K562 (cell line): ENCODE results near the gene ABCB4. TPM values are rescaled to one million over a fixed set of nuclear protein-coding genes. Genes with fewer than 3 reads are reported as not detected.
A peak's percentile ranks its signal among the peaks of the same experiment; 100 is the strongest.

ENCODE experiments used
- ATAC-seq: fragments of 200-7000 bp; cut with Tn5 transposase; 3 replicates; pipeline ENCODE4 v1.9.1; 2020; ENCODE audit warnings: moderate library complexity
- BruUV-seq: library from RNA; stranded (reverse); fragments of 400-500 nt; replicated peaks from 2 replicates; lab custom pipeline; 2021; lab: Mats Ljungman, UMichigan
- CTCF ChIA-PET: fragments of 300-600 bp; formaldehyde crosslinking; extraction: SDS; loops from one replicate; lab custom pipeline; 2021; ENCODE audit warnings: low intra/inter-chr PET ratio; lab: Yijun Ruan, JAX
- POLR2A ChIA-PET: fragments of 300-600, 350-650 bp; sonication (Branson Sonifier 250); formaldehyde crosslinking; extraction: SDS; loops from one replicate; lab custom pipeline; 2021; ENCODE audit warnings: antibody characterized with exemption, inconsistent platforms; lab: Yijun Ruan, JAX
- DNase-seq, 4 experiments: peaks; one replicate each; pipeline versions ENCODE4 v3.0.0 to v3.0.0-alpha.2; 2011 to 2018; ENCODE audit warnings: low spot score in 3 of 4, mixed read lengths in 3 of 4; ENCODE audit errors: extremely low read depth in 1 of 4
- FAIRE-seq: peaks from 2 replicates; lab custom pipeline; 2011; peaks lifted over from hg19 to GRCh38; lab: Jason Lieb, UNC
- H2AFZ ChIP-seq: 2 replicates; pipeline ENCODE4 v1.6.0; 2011; ENCODE audit warnings: low read depth, low read length, control low read depth, inconsistent platforms
- H3K27ac ChIP-seq: fragments of 200-600 bp; 3 replicates; pipeline ENCODE4 v1.8.0; 2011; ENCODE audit warnings: low read depth, mild to moderate bottlenecking, control low read depth, inconsistent platforms, low read length, moderate library complexity, mixed read lengths; ENCODE audit errors: extremely low read depth
- H3K27me3 ChIP-seq, 2 experiments: fragments of 300-600 bp in 1 of 2; 2 replicates in 1 of 2; 3 replicates in 1 of 2; pipeline versions ENCODE4 v1.6.0 to v1.8.0; 2011; ENCODE audit warnings: inconsistent platforms in 2 of 2, low read length in 2 of 2, mild to moderate bottlenecking in 1 of 2, mixed read lengths in 1 of 2, moderate library complexity in 1 of 2; ENCODE audit not compliant: control insufficient read depth in 2 of 2, insufficient read depth in 2 of 2
- H3K36me3 ChIP-seq: fragments of 300-600 bp; 3 replicates; pipeline ENCODE4 v1.8.0; 2011; ENCODE audit warnings: mild to moderate bottlenecking, low read length, inconsistent platforms; ENCODE audit not compliant: control insufficient read depth, insufficient read depth
- H3K4me1 ChIP-seq, 2 experiments: fragments of 200-600 bp in 1 of 2; replicated peaks in 1 of 2; 2 replicates in 1 of 2; 3 replicates in 1 of 2; pipeline versions ENCODE4 v1.5.1 to v1.8.0; 2011; ENCODE audit warnings: inconsistent platforms in 2 of 2, low read length in 2 of 2, mild to moderate bottlenecking in 1 of 2, mixed read lengths in 1 of 2, moderate library complexity in 1 of 2; ENCODE audit not compliant: control insufficient read depth in 2 of 2, insufficient read depth in 2 of 2
- H3K4me2 ChIP-seq: 2 replicates; pipeline ENCODE4 v1.6.1; 2011; ENCODE audit warnings: low read length, control low read depth, inconsistent platforms, mixed read lengths; ENCODE audit not compliant: insufficient read depth
- H3K4me3 ChIP-seq: fragments of 200-600 bp; sonication (generic), shearing (Covaris generic); 2 replicates; pipeline ENCODE4 v1.5.1; 2016; ENCODE audit warnings: control low read depth, inconsistent platforms
- H3K79me2 ChIP-seq: fragments of 200-600 bp; 3 replicates; pipeline ENCODE4 v1.8.0; 2011; ENCODE audit warnings: low read length, inconsistent platforms; ENCODE audit not compliant: control insufficient read depth, insufficient read depth
- H3K9ac ChIP-seq, 2 experiments: 2 replicates each; pipeline versions ENCODE4 v1.6.0 to v1.6.1; 2011; ENCODE audit warnings: low read depth in 2 of 2, low read length in 2 of 2, control low read depth in 1 of 2, inconsistent platforms in 1 of 2, mild to moderate bottlenecking in 1 of 2, mixed read lengths in 1 of 2; ENCODE audit not compliant: insufficient read depth in 1 of 2
- H3K9me1 ChIP-seq: one replicate; pipeline ENCODE4 v1.6.0; 2011; ENCODE audit warnings: inconsistent platforms, mild to moderate bottlenecking, low read length, moderate library complexity; ENCODE audit not compliant: control insufficient read depth, insufficient read depth
- H3K9me3 ChIP-seq: replicated peaks from 2 replicates; pipeline ENCODE4 v1.5.1; 2011; ENCODE audit warnings: low read depth, low read length, inconsistent platforms; ENCODE audit not compliant: control insufficient read depth, insufficient read depth
- H4K20me1 ChIP-seq: replicated peaks from 2 replicates; pipeline ENCODE4 v1.6.1; 2011; ENCODE audit warnings: low read length, inconsistent platforms, mixed read lengths; ENCODE audit not compliant: control insufficient read depth, insufficient read depth
- ATF1 ChIP-seq, 2 experiments: fragments of 450-650 bp in 1 of 2; IDR thresholded peaks; 2 replicates each; pipeline ENCODE4 v1.6.1; 2016; ENCODE audit warnings: missing compliant biosample characterization in 1 of 2, missing genetic modification characterization in 1 of 2
- CBFB ChIP-seq: sonication (generic); formaldehyde crosslinking; IDR thresholded peaks from 2 replicates; pipeline ENCODE4 v1.4.0; 2020; ENCODE audit warnings: mild to moderate bottlenecking, missing genetic modification reagents
- CC2D1A ChIP-seq: fragments of 450-650 bp; IDR thresholded peaks from 2 replicates; pipeline ENCODE4 v1.6.1; 2017; ENCODE audit warnings: mild to moderate bottlenecking
- CLOCK ChIP-seq: fragments of 250-450 bp; sonication (Bioruptor Pico); IDR thresholded peaks from 2 replicates; pipeline ENCODE4 v1.4.0; 2020; ENCODE audit warnings: mild to moderate bottlenecking, moderate library complexity, borderline replicate concordance
- ELF2 ChIP-seq: fragments of 250-450 bp; sonication (Bioruptor Pico); IDR thresholded peaks from 2 replicates; pipeline ENCODE4 v1.5.0; 2021; ENCODE audit warnings: mild to moderate bottlenecking
- JUNB ChIP-seq: fragments of 450-650 bp; formaldehyde crosslinking; conservative IDR thresholded peaks from 2 replicates; pipeline ENCODE4 v1.4.0; 2020; ENCODE audit warnings: mild to moderate bottlenecking
- JUND ChIP-seq, 2 experiments: IDR thresholded peaks; 2 replicates in 1 of 2; 3 replicates in 1 of 2; pipeline ENCODE4 v1.6.1; 2011; ENCODE audit warnings: borderline replicate concordance in 2 of 2, low read depth in 2 of 2, low read length in 2 of 2, improper control_type of control experiment in 1 of 2, missing biosample characterization in 1 of 2, missing genetic modification characterization in 1 of 2, missing genetic modification reagents in 1 of 2
- MAFF ChIP-seq: IDR thresholded peaks from 2 replicates; pipeline ENCODE4 v1.6.1; 2012; ENCODE audit warnings: low read length, improper control_type of control experiment
- MECOM ChIP-seq: fragments of 250-450 bp; sonication (Bioruptor Pico); IDR thresholded peaks from 2 replicates; pipeline ENCODE4 v1.8.0; 2022; ENCODE audit warnings: inconsistent platforms
- NELFE ChIP-seq: IDR thresholded peaks from 2 replicates; pipeline ENCODE4 v1.6.1; 2011; ENCODE audit warnings: mild to moderate bottlenecking; ENCODE audit not compliant: insufficient read depth, insufficient read length
- NFIC ChIP-seq: fragments of 450-650 bp; IDR thresholded peaks from 2 replicates; pipeline ENCODE4 v1.6.1; 2017; ENCODE audit warnings: mild to moderate bottlenecking, inconsistent platforms
- RCOR1 ChIP-seq, 2 experiments: IDR thresholded peaks; 2 replicates each; pipeline ENCODE4 v1.6.1; 2012; ENCODE audit warnings: low read depth in 2 of 2, low read length in 2 of 2, borderline replicate concordance in 1 of 2, improper control_type of control experiment in 1 of 2
- SMC3 ChIP-seq: conservative IDR thresholded peaks from 2 replicates; pipeline ENCODE4 v1.6.1; 2011; ENCODE audit warnings: low read depth, low read length, improper control_type of control experiment; ENCODE audit not compliant: insufficient read depth
- UBTF ChIP-seq, 2 experiments: IDR thresholded peaks; 2 replicates each; pipeline ENCODE4 v1.6.1; 2012; ENCODE audit warnings: improper control_type of control experiment in 2 of 2, low read depth in 2 of 2, low read length in 2 of 2, borderline replicate concordance in 1 of 2
- ZNF316 ChIP-seq: fragments of 450-650 bp; IDR thresholded peaks from 2 replicates; pipeline ENCODE4 v1.6.1; 2016
- WGBS: fragments of 100-300 bp; shearing (Covaris generic); methylation state at CpG from one replicate; pipeline ENCODE4 v1.1.6; 2016; ENCODE audit warnings: low coverage, mixed read lengths; ENCODE audit not compliant: insufficient coverage; ENCODE audit errors: missing lambda C conversion rate; 5-methylcytosine and 5-hydroxymethylcytosine counted together
- in situ Hi-C: fragments of 300-500 bp; cut with MboI; formaldehyde crosslinking; loops from 4 replicates; pipeline ENCODE4 v1.15.0; 2018; ENCODE audit warnings: inconsistent platforms, mixed read lengths
- intact Hi-C: fragments of 100-400 bp; cut with micrococcal nuclease; formaldehyde crosslinking; loops from 2 replicates; pipeline ENCODE4 v1.14.2; 2022
- polyA plus RNA-seq, 8 experiments: library from polyadenylated mRNA; depleted of rRNA in 4 of 8; stranded (reverse) in 5 of 8; unstranded in 3 of 8; fragments of >200 nt; fragmentation: Nextera tagmentation in 2 of 8; fragmentation: Illumina TruSeq in 1 of 8; extraction: Ambion mirVana in 2 of 8; extraction: Trizol in 1 of 8; gene quantifications; 2 replicates each; pipeline versions ENCODE4 v1.2.1 to v1.2.3, GENCODE V29; 2011 to 2014; ENCODE audit warnings: inconsistent platforms in 1 of 8, missing spikeins in 1 of 8
- total RNA-seq, 7 experiments: library from RNA; depleted of rRNA in 6 of 7; stranded (reverse); fragments of >200 nt in 6 of 7; fragmentation: Illumina TruSeq in 2 of 7; extraction: Trizol in 2 of 7; gene quantifications; 2 replicates each; pipeline versions ENCODE4 v1.2.1 to v1.2.3, GENCODE V29; 2011 to 2021; ENCODE audit warnings: low replicate concordance in 1 of 7

The ABCB4 gene
- total and polyA plus RNA-seq, 9 of the 15 experiments (the other 6 are each of a cell fraction or from before 2014, with no cell fraction given) = 0.06 to 0.73 (median 0.40) TPM

GRCh38 chr7:87416682-87417587 is 58.5 kb downstream of the ABCB4 start:
- FAIRE-seq (peak; percentile 85), DNase-seq (peak; percentile 47 to 81 (median 53)), ATAC-seq (peak; percentile 90)
- no TSS peak for BruUV-seq
- no peak overlapping the region for H2AFZ ChIP-seq
- ChIA-PET POLR2A (interaction anchor here (0.6 to 1.6 kb wide), 7 partner anchors 12 to 628 kb away, joined by 3 to 4 read pairs (median 3); no protein-coding TSS in a partner anchor), CTCF (interaction anchor here (0.9 to 5.1 kb wide), 7 partner anchors 11 to 503 kb away, joined by 3 to 104 read pairs (median 6); no protein-coding TSS in a partner anchor)
- no peaks in the 10 kb centered on the region for H4K20me1 ChIP-seq
- no peaks in the 10 kb centered on the region for H3K79me2 ChIP-seq
- whole genome bisulfite sequencing = 3% methylated on average over 5 of the region's 5 CpGs
- H3K27me3 ChIP-seq = no peaks in the 10 kb centered on the region; a peak in 1 of 5 replicates
- H3K4me3 ChIP-seq = no peak overlapping the region
- H3K4me1 ChIP-seq = no peaks in the 10 kb centered on the region
- intact Hi-C loops = loop anchor here (1.0 to 10.0 kb wide), 2 partner anchors 105 to 502 kb away; no protein-coding TSS in a partner anchor
- no peaks in the 10 kb centered on the region for H3K36me3 ChIP-seq
- no peaks in the 10 kb centered on the region for H3K9me3 ChIP-seq
- no peaks in the 10 kb centered on the region for H3K9me1 ChIP-seq
- in situ Hi-C loops = loop anchor here (25.0 kb wide), 1 partner anchor 505 kb away; no protein-coding TSS in a partner anchor
- H3K9ac ChIP-seq = no peak overlapping the region
- H3K4me2 ChIP-seq = no peak overlapping the region
- H3K27ac ChIP-seq = no peak overlapping the region
- TF ChIP-seq MAFF (peak; percentile 43; the same call in 1 of the 2 replicates), MECOM (CRISPR knock-in tag) (peak; percentile 64; the same call in 1 of the 2 replicates), ELF2 (CRISPR knock-in tag) (peak; percentile 46; the same call in 1 of the 2 replicates), NFIC (0 out of 2 replicates have a peak, but pooled peaks have one; percentile 20), ATF1 (CRISPR knock-in tag; IDR thresholded peaks at IDR 0.05) (no peak), ATF1 (tag; IDR thresholded peaks at IDR 0.05) (no peak), RCOR1 (IDR thresholded peaks at IDR 0.05; ENCODE audit: borderline replicate concordance in 1 of 2, low read depth in 2 of 2, low read length in 2 of 2) (peak in 1 of 2 experiments; percentile 32; a peak in 1 of 4 replicates), CC2D1A (peak; percentile 73; the same call in 1 of the 2 replicates), NELFE (no peak), CLOCK (no peak), JUND (IDR thresholded peaks at IDR 0.05; ENCODE audit: borderline replicate concordance, low read depth, low read length) (peak; percentile 31; the same call in 1 of the 2 replicates), JUND (tag; IDR thresholded peaks at IDR 0.05; ENCODE audit: borderline replicate concordance, low read depth, low read length) (no peak), UBTF (IDR thresholded peaks at IDR 0.05; ENCODE audit: borderline replicate concordance in 1 of 2, low read depth in 2 of 2, low read length in 2 of 2) (no peak), ZNF316 (peak; percentile 68), SMC3 (peak; percentile 97), JUNB (no peak), CBFB (CRISPR knock-in tag) (no peak)
